HuH-7.5 (cell line): ENCODE results near the gene CHN2.

Source experiments
- DNase-seq: peaks from one replicate; pipeline ENCODE4 v3.0.0; 2011; ENCODE audit warnings: low spot score

The CHN2 gene

DNA sequence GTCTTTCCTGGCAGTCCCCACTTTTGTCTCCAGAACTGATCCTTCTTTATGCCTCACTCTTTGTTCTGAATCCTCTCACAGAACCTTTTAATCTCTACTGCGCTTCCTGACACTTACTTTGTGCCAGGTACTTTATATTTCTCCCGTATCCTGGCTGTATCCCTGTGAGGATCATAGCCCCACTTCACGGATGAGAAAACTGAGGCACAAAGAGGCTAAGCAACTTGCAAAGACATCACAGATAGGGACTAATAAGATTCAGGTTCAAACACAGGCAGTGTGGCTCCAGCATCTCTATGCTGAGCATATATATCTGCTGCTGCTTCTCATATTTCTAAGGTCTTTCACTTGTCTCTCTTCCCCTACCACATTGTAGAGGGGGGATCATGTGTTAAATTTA lies 116.7 kb downstream of the CHN2 start:
- DNase-seq = no peak

DNA sequence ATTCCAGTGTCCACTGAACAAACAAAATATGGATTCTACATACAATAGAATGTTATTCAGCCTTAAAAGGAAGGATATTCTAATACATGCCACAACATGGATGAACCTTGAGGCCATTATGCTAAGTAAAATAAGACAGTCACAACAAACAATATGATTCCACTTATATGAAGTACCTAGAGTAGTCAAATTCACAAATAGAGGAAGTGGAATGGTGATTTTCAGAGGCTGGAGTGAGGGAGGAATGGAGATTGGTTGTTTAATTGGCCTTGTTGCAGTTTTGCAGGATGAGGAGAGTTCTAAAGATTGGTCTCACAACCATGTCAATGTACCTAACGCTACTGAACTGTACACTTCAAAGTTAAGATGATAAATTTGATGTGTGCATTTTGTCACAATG lies 119.6 kb downstream of the CHN2 start:
- DNase-seq = no peak

DNA sequence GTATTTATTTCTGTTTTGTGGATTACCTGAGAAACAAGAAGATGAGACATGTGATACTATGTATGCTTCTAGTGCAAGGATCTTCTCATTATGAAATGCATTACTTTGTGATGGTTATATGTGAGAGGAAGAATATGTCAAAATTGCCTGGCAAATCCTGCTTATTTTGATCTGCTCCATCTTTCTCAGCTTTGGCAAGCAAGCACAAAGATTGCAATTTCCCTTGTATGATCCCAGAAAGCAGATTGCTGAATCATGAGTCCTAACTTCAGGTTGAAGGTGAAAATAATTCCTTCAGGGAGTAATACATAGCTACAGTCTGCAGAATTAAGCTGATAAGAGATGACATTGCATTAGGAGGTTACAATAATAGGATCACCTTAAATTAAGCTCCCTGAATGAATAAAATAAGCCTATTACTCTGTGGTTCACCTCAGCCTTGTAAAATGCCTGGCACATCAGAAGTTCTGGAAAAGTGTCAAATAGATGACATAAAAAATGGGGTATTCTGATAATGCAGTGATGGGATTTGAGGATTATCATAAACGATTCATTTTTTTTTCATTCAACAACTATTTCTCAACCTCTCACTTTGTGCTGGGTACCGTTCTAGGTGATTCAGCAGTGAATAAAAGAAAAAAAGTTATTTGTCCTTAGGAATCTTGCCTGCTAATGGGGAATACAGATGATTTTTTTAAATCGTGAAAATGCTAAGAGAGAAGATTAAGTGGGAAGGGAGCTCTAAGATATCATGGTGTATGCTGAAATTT lies 120.7 kb downstream of the CHN2 start:
- no peak for DNase-seq

DNA sequence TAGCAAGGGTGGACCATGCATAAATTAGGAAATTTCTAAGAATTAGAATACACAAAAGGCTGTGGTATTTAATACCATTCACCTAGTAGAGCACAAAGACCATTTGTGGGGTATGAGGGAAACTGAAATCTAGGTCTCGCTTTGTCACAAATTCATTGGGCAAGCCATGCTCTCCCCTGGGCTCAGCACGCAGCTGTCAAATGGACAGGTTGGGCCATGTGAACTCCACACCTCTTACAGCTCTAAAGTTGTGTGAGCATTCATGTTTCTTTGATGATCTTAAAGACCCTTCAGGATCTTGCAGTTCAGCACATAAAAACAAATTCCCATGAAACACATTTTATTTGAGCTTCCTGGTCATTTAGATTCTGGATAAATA lies 121.3 kb downstream of the CHN2 start:
- no peak for DNase-seq

DNA sequence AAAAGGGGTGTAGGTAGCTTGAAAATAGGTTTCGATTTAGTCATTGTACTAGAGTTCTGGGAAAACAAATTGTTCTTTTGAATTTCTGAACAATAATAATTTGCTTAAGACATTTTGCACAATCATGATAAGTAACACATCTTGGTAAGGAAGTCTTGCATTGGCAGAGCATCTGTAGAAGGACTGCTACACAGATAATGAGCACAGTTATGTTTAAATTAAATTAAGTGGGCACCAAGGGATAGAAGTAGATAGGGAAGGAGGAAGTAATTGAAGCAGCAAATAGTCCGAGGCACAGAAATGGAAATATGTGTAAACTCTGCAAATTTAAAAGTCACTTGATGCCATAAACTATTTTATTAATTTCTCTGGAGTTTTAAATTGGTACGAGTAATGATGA lies 122.4 kb downstream of the CHN2 start:
- no peak for DNase-seq

DNA sequence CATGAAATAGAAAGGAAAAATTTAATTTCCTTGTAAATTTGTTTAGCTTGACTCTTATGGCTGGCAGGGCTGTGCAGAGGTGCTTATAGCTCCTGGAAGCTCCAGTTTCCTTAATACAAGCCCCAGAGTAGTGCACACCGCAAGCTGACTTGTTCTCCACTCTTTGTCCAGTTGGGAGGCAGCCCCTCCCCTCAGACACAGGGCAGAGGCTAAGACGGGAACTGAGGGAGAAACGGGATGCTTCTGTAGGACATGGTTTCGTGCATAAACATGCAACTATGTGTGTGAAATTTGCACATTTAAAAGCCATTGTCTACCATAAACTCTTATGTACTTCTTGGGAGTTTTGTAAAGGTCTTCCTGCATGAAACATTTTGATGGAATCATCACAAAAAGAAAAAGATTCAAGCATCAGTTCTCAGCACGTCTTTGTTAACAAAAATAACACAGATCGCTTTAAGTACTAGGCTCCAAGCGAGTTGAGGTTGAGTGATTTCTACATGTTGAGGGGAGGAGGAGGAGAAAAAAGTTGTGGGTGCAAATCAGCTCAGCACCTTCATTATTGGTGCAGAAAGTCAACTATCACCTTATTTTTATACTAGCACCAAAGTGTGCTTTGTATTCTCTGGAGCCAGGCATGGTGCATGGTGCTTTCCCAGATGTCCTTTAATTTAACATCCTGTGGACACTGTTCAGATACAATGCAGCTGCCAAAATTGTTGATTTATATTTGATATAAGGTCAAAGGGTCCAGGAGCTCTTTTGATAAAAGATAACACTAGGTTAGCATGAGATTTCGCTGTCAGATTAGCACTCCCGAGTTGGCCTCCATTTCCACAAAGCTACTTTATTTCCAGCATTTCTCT lies 124.5 kb downstream of the CHN2 start:
- DNase-seq = no peak

DNA sequence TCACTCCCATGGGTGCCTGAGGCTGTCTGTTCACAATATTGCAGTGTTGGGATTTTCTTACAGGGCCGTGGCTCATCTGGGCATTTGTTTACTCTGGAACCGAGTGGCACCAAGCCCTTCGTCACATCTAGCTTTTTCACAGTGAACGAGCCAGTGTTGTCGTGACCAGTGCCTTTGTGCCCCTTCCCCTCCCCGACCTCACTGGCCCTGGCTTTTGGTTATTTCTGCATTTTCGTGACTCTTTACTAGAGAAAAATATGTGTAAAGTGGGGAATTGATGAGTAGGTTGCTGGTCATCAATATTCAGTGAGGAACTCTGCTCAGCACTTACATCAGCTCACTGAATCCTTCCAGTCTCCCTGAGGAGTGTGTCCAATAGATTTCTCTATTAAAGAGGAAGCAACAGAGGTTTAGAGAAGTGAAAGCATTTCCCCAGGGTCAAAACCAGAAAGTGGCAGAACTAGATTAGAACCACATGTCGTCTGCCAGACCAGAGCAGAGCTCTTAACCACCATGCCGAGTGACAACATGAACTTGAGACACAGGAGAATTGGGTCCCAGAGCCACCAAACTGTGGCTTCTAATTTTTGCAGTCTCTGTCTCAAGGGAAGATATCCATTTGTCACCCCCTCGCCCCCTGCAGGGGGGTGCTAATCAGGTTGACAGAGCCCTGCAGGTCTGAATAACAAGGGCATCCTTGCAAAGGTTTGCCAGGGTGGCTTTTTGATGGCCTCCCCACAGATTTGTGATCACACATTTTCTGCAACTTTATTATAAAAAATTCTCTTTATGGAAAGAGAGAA lies 125.3 kb downstream of the CHN2 start:
- no peak for DNase-seq

DNA sequence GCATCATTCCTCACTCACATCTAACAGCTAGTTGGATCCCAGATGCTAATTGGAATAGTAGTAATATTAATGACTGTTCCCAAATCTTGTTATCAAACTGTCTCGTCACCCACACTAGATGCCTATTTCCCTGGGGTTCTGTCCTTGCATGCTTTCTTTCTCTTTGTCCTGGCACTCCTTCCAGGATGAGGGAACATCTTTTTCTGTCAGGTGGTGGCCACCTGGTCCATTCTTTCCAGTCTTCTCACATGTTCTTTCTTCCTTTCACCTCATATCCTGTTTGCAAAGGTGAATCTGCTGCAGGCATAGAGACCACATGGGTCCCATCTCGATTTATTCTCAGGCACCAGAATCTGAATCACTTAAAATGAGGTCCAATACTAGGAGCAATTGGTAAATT lies 126.0 kb downstream of the CHN2 start:
- no peak for DNase-seq

DNA sequence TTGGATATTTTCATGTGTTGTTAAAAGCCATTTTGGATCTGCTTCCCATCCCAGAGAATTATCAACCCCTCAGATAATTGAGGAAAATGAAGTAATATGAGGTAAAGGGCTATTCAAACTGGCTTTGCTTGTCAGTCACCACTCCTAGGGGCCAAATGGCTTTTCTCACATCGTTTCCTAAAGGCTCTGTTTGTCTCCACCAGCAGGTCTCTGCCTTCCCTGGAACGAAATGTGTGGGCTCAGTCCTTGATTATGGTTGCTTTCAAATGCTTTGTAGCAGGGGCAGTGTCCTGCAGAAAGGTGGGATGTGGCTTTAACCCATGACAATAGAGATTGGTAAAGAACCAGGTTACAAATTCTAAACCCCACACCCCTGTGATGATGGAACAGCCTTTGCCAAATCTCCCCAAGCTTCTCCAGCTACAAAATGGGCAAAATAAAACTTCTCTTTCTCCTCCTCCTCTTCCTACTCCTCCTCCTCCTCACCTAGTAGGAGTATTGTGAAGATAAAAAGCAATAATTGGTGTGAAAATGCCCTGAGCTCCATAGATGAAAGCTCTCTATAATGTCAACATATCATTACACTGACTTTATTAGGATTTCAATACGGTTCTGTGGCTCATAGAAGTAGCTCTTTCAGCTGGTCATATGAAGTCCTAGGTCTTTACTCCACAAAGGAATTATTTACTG lies 127.6 kb downstream of the CHN2 start:
- no peak for DNase-seq

DNA sequence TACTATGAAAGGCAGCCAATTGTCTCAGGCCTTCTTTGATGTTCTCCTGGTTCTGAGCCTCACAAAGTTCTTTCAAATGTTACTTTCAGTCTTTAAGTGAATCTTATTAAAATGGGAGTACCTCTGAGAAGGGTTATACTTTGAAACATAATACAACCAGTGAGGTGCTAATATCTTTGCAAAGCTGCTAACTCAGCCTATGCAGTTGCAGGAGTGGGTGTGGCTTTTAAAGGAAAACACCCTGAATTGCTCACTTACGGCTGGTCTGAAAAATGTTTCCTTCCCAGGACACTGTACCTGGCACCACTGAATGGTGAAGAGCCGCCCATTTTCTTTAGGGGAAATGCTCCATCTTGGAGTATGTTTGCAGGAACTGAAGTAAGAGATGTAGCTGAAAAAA lies 130.9 kb downstream of the CHN2 start:
- no peak for DNase-seq

DNA sequence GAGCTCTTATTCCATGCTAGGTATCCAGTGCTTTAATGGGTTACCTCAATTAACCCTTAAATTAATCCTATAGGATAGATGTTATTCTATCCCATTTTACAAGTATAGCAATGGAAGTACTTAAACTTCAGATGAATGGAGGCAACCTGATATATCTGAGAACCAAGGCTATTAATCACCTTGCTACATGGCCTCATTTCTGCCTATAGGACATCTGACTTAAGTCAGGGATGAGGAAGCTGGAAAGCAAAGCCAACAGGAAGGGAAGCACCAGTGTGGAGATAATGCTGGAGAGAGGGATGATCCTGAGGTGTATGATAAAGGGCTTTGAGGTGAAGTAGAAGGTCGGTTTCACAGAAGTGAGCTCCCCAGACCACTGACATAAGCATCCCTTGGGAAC lies 132.3 kb downstream of the CHN2 start:
- no peak for DNase-seq

DNA sequence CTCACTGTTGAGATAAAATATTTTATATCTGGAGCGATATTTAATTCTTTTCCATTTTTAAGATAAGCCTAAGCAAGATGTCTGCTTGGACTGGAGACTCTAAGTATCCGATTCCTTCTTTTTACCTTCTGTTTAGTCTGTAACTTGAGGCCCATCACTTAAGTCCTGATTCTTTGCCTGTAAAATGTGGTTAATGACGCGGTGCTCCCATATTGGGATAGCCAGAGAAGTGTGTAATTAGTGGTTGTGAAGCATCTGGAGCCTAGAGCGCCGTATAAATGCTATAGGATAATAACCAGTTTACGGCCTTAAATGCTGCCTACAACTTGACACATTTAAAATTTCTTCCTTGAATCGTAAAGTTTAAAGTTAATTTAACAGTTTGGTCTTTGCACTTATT lies 132.9 kb downstream of the CHN2 start:
- no peak for DNase-seq

DNA sequence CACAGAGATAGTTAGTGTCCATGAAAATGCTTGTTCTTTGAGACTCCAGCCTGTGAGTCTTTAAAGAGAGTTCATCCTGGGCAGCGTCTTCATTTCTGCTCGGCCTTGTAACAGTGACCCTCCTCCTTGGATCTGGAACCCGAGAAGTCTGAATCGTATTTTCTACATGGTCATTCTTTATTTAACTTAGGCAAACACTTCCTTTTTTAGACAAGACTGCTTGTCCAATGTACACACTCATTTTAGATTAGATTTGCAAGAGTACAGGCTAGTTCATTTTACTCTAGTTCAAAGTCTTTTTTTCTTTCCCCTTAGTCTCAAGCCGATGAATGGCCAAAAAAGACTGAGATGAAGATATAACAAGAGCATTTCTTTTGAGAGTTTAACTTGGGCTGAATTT lies 133.5 kb downstream of the CHN2 start:
- DNase-seq = no peak

DNA sequence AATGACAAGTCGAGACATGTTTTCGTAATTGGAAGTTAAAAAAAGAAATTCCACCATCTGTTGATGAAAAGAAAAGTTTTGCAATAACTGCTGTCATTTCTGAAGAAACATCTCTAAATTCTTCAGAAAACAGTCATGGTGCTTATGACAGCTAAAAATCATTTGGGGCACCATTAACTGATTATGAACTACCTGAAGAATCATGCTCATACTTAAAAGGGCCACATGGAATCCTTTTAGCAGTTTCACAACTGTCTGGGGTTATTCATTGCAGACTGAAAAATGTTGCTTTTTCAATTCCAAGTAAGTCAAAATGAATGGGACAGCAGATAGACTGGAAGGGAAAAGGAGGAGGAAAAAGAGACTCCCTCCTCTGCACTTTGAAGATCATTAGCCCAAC lies 134.2 kb downstream of the CHN2 start:
- DNase-seq = no peak

DNA sequence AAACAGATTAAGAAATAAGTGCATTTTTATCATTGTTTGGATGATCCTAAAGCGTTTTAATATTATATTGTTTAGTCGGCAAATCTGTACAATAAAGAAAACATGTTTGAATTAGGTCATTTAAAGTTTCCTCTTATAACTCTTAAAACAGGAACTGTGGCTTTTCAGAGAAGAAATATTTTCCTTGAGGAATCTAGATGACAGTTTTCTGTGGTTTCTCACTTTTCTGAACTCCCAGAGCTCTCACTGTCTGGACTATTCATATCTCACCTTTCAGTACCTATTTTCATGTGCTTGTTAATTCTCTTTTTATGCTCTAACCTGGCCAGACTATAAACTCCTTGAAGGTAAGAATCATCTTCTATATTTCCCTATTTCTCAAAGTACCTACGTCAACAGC lies 135.1 kb downstream of the CHN2 start:
- DNase-seq = no peak

DNA sequence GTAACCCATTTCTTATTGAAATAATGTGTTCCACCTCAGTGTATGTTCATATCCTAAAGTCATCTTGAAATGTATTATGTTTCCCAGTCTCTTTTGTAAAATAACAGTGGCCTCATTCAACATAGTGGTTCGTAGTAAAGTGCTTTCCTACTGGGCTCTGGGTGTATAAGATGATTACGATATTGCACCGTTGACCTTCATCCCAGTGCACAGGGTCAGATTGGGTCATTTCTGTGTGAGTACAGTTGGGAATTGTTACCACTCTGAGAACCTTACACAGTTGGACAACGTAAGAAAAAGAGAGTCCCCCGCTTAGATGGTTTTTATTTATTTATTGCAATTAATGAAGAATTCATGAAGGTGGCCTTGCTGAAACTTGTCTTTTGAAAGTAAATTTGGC lies 135.6 kb downstream of the CHN2 start:
- DNase-seq = no peak

DNA sequence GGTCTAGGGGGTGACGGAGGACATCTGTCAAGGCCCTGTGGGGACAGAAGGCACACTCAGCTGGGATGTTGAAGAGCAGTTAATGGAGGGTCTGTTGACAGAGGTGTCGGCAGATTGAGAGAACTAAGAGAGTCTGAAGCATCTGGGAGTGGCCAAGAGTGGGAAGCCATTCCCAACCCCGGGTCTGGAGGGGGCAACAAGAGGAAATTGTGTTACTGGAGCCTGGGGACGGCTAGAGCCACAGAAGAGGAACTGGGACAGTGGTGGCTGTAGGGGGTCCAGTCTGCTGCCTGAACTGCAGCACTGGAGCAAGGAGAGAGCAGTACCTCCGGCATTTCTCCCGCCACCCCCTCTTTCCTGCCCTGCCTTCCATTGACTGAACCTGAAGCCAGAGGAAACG lies 136.6 kb downstream of the CHN2 start:
- DNase-seq = no peak

DNA sequence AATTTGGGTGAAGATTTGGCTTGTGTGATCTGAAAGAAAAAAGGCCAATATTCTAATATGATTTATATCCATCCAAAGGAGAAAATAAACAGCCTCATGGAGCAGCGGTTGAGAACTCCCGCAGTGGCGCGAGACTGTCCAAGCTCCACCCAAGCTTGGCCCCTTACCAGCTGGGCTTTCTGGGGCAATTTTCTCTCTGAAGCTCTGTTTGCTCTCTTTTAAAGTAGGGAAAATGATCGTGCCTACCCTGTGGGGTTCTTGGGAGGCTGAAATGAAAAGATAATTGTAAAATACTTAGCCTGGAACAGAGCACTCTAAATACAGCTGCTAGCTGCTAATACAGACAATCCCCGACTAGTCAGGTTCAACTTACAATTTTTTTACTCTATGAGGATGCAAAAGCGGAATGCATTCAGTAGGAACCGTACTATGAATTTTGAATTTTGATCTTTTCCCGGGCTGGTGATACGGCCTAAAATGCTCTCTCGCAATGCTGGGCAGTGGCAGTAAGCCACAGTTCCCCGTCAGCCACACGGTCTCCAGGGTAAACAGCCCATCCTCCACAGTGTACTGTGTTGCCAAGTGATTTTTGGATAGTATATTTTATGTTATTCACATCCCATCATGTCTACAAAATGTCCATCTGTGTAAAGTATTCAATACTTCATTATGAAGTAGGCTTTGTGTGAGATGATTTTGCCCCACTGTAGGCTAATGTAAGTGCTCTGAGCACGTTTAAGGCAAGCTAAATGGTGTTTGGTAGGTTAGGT lies 137.7 kb downstream of the CHN2 start:
- DNase-seq = no peak

DNA sequence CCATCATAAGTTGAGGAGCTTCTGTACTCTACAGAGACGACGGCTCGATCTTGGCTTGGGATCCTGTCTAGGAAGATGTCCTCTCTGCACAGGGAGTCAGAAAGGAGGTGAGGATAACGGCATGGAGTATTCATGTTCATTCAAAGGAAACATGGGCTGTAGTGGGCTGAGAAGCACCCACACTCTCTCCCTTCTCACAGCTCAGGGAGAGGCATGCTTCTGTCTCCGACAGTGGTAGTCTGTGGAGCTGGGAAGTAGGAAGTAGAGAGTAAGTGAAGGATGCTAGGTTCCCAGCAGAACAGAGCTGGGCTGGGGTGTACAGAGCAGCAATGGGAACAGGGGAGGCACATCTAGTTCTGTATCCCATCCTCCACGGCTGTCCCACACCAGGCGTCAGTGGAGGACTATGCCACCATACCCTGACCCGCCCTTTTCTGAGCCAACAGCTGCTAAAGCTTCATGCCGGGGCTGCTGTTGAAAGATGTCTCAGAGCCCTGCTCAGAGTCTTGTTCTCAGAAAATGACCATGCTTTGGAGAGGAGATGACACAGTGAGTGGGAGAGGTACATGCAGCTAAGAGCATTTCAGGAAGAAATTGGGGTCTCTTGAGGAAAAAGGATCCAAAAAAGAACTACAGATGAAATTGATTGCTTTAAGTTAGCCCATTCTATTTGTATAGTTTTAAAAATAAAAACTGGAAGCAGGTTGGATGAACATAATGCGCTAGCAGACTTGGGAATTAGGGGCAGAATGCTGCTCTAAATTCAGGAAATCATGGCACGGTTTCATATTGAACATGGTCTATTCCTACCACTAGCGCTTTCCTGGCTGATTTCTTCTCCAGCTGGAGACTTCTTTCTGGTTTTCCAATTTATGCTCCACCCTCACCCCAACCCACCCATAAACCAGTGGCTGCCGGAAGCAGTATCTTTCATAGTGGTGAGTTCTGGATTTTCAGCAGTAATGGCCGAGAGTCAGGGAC lies 138.6 kb downstream of the CHN2 start:
- no peak for DNase-seq
